IPS-NIHi7 (cell line): ENCODE measurements around the gene ZNF853.
"Not testable (repeated sequence)": the region's sequence is repeated elsewhere in the genome, so short reads cannot be mapped to it uniquely, and the experiment has no call there.

ENCODE experiments used
- DNase-seq: peaks from one replicate; pipeline ENCODE4 v3.0.0; 2012; ENCODE audit warnings: mixed read lengths; ENCODE audit errors: extremely low spot score

ZNF853 gene

GRCh38 chr7:6614953-6615722 is at the start of gene ZNF853:
ZNF853 (plus strand) TSS chr7:6615610; CDS start chr7:6616175, 565 bp downstream.
- peak; percentile 74 for DNase-seq

- DNase-seq, result no peak
Measured at GRCh38 chr7:6565655-6566054, 49.8 kb upstream of the ZNF853 start.

GRCh38 chr7:6567886-6568285 is 47.5 kb upstream of the ZNF853 start:
- DNase-seq, result no peak

- DNase-seq, result no peak
Measured at GRCh38 chr7:6571160-6571779, 44.1 kb upstream of the ZNF853 start.

- no peak for DNase-seq
Measured at GRCh38 chr7:6575281-6576023, 40.0 kb upstream of the ZNF853 start.

GRCh38 chr7:6576024-6576866 is 39.2 kb upstream of the ZNF853 start:
- no peak for DNase-seq

GRCh38 chr7:6576867-6577368 is 38.5 kb upstream of the ZNF853 start:
- not testable (repeated sequence) for DNase-seq

GRCh38 chr7:6577369-6578113 is 37.9 kb upstream of the ZNF853 start, which contains the start of gene ZDHHC4:
ZDHHC4 (plus strand) TSS chr7:6577454; CDS start chr7:6580562, 3,108 bp downstream.
- DNase-seq, result peak; percentile 96

GRCh38 chr7:6578114-6579084 is 37.0 kb upstream of the ZNF853 start:
- no peak for DNase-seq

- no peak for DNase-seq
Measured at GRCh38 chr7:6579446-6579845, 36.0 kb upstream of the ZNF853 start.

- not testable (repeated sequence) for DNase-seq
Measured at GRCh38 chr7:6585746-6586432, 29.5 kb upstream of the ZNF853 start.

- no peak for DNase-seq
Measured at GRCh38 chr7:6588566-6588965, 26.8 kb upstream of the ZNF853 start.

GRCh38 chr7:6589151-6589828 is 26.1 kb upstream of the ZNF853 start:
- DNase-seq, result no peak

- DNase-seq, result peak; percentile 94
Measured at GRCh38 chr7:6589829-6590644, 25.4 kb upstream of the ZNF853 start, which contains the start of gene INTS15. INTS15 (plus strand) TSS chr7:6590021; CDS start chr7:6590284, 263 bp downstream.

- DNase-seq, result no peak
Measured at GRCh38 chr7:6590645-6591110, 24.7 kb upstream of the ZNF853 start.

GRCh38 chr7:6600093-6600492 is 15.3 kb upstream of the ZNF853 start:
- DNase-seq, result no peak

- no peak for DNase-seq
Measured at GRCh38 chr7:6604458-6604857, 11.0 kb upstream of the ZNF853 start.
